Lower leg skin (tissue), 3 donors: ENCODE results near the gene SH2D3A.

Source experiments
- POLR2A ChIP-seq, 2 donors: fragments of 450-650 bp; IDR thresholded peaks; one replicate each; pipeline ENCODE4 v1.6.1; 2016 to 2017; ENCODE audit warnings: antibody characterized with exemption in 2 of 2, mild to moderate bottlenecking in 1 of 2, moderate library complexity in 1 of 2
- TF ChIP-seq, protein P1 (sequence below), 3 donors: fragments of 450-650 bp; IDR thresholded peaks; one replicate each; pipeline ENCODE4 v1.5.1; 2016; ENCODE audit warnings: antibody characterized with exemption in 3 of 3, mild to moderate bottlenecking in 3 of 3, moderate library complexity in 2 of 3

DNA sequence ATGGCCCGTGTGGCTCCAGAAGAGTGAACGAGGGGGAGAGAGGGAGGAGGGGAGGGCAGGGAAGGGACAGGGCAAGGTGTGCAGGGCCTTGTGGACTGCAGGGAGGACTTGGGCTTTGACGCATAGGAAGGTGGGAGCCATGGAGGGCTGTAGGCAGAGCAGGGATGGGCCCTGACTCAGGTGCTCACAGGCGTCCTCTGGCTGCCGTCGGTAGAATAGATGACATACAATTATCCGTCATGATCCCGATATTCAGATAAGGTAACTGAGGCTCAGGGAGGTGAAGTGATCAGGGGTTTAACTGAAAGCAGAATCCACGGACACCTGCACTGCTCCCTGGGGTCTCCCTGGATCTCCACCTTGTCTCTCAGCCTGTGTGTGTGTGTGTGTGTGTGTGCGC is 50.2 kb downstream of the SH2D3A start:
- TF ChIP-seq, protein P1, sequence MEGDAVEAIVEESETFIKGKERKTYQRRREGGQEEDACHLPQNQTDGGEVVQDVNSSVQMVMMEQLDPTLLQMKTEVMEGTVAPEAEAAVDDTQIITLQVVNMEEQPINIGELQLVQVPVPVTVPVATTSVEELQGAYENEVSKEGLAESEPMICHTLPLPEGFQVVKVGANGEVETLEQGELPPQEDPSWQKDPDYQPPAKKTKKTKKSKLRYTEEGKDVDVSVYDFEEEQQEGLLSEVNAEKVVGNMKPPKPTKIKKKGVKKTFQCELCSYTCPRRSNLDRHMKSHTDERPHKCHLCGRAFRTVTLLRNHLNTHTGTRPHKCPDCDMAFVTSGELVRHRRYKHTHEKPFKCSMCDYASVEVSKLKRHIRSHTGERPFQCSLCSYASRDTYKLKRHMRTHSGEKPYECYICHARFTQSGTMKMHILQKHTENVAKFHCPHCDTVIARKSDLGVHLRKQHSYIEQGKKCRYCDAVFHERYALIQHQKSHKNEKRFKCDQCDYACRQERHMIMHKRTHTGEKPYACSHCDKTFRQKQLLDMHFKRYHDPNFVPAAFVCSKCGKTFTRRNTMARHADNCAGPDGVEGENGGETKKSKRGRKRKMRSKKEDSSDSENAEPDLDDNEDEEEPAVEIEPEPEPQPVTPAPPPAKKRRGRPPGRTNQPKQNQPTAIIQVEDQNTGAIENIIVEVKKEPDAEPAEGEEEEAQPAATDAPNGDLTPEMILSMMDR (IDR thresholded peaks at IDR 0.05), result no peak
- TF ChIP-seq POLR2A (IDR thresholded peaks at IDR 0.05), result no peak
